ENCODE measurements around the gene HOXC5. TPM values are rescaled to one million over a fixed set of nuclear protein-coding genes. Genes with fewer than 3 reads are reported as not detected.
A peak's percentile ranks its signal among the peaks of the same experiment; 100 is the strongest.

Gene HOXC5
- total RNA-seq, 1 donor from 2014 or later = 28.7 TPM

DNA sequence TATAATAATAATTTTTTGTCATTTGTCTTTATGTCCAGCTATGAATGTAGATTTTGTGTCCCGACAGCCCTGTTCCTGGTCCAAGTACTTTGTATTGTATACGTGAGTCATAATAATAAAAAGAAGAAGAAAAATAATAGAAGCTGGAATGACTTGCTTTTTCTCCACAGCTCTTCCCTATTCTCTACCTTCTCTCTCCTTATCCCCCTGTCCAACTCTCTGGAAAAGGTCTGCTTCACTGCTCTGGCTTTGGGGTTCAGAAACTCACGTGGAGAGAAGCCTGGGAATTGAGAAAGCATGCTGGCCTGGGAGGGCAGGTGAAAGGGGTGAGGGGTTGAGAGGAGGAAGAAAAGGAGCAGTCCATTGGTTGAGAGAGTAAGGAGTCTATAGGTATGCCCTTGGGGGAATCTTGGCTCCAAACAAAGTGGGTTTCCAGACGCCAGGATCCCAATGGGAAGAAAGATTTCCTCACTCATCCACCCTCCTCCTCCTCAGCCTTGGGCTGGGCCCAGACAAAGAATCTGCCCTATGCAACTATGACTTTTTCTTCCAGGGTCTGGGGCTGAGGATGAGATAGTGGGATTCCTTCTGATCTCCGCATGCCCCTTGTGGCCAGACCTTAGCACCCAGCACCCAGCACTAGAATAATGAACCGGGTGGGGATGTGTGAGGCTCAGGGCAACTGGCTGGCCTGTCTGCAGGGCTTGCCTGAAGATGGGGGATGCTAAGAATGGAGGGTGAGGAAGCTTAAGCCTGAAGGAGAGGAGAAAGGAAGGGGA lies 20.0 kb upstream of the HOXC5 start:
- peaks cover 2% of the 10 kb centered on the region for H3K36me3 Mint-ChIP-seq
- no peak for DNase-seq (ENCODE audit: low spot score in 2 of 2, unreplicated experiment in 2 of 2)
- peaks cover 33% of the 10 kb centered on the region for H3K4me1 Mint-ChIP-seq
- no peak overlapping the region for H3K4me3 Mint-ChIP-seq
- TF ChIP-seq, protein P1, sequence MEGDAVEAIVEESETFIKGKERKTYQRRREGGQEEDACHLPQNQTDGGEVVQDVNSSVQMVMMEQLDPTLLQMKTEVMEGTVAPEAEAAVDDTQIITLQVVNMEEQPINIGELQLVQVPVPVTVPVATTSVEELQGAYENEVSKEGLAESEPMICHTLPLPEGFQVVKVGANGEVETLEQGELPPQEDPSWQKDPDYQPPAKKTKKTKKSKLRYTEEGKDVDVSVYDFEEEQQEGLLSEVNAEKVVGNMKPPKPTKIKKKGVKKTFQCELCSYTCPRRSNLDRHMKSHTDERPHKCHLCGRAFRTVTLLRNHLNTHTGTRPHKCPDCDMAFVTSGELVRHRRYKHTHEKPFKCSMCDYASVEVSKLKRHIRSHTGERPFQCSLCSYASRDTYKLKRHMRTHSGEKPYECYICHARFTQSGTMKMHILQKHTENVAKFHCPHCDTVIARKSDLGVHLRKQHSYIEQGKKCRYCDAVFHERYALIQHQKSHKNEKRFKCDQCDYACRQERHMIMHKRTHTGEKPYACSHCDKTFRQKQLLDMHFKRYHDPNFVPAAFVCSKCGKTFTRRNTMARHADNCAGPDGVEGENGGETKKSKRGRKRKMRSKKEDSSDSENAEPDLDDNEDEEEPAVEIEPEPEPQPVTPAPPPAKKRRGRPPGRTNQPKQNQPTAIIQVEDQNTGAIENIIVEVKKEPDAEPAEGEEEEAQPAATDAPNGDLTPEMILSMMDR (IDR thresholded peaks at IDR 0.05; ENCODE audit: unreplicated experiment) = no peak
- H3K9me3 Mint-ChIP-seq = no peaks in the 10 kb centered on the region
- H3K27me3 Mint-ChIP-seq (ENCODE audit: low read depth) = peaks cover 92% of the 10 kb centered on the region
- H3K27ac Mint-ChIP-seq = peak overlapping the region; percentile 51

DNA sequence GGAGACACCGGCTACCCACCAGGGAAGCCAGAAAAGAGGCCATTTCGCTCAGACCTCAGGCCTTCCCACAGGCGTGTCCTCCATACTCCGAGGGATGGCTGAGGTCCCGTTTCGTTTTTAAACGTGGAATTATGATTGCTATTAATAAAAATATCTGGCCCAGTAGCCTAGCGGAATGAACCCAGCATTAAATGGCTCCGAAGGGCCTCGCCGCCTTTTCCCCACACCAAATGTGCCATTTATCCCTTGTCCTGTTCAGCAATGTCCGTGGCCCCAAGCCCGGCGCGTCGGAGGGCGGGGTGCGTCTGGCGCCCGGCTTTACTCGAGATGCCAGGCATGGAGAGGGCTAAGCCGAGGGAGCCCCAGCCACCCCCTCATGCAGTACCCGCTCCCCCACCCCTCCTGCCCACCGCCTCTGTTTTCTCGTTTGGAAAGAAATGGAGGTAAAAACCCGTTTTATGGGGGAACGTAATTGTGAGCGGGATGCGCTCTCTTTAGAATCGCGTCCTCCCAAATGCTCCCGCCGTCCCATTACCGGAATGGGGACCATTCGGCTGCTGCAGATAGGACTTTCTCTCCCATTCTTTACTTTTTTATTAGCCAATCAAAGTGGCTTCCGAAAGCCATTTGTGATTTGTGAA lies 18.4 kb upstream of the HOXC5 start:
- Mint-ChIP-seq H3K27me3 (ENCODE audit: low read depth) (peaks cover 87% of the 10 kb centered on the region), H3K9me3 (no peaks in the 10 kb centered on the region), H3K27ac (peak overlapping the region; percentile 39), H3K4me3 (peak overlapping the region; percentile 28), H3K36me3 (peaks cover 2% of the 10 kb centered on the region), H3K4me1 (peaks cover 36% of the 10 kb centered on the region)
- DNase-seq (ENCODE audit: low spot score in 2 of 2, unreplicated experiment in 2 of 2) = no peak
- TF ChIP-seq, protein P1 (IDR thresholded peaks at IDR 0.05; ENCODE audit: unreplicated experiment) = no peak

DNA sequence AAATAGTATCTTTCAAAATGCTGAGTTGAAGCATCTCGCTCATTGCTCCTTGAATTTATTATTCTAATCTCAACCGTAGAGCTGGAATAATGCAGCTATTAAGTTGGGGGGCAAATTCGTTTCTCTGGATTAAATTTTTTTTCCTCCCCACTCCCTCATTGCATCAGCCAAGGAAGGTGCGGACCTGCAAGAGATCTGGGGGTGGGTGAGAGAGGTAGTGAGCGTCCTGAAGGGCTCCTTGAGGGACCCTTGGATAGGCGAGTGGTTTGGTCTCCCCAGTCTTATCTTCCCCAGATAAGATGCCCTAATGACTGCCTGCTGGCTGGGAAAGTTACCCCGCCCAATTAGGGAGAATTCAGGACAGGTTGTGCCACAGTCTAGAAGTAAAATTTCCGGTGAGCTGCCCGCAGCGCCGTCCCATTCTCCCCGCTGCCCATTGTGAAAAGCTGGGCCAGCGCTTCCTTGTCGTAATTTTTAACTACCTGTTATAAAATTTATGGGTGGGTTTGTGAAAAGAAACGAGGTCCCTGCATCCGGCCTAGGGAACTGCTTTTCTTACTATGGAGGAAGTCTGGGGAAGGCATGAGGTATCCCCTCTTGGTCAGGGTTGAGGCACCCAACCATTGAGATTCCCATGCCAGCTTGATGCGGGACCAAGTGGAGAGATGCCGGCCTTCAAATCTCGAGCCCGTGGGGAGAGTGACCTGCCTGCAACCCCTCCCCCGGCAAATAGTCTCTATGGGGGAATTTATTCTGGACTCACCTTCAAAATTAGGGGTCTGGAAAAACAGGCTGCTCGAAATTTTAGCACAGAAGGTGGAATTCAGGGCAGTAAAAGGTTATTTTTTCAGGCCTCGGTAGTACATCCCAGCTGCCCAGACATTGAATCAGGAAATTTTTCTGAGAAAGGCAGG lies 17.6 kb upstream of the HOXC5 start:
- H3K36me3 Mint-ChIP-seq = peaks cover 2% of the 10 kb centered on the region
- peak overlapping the region; percentile 1 for H3K27ac Mint-ChIP-seq
- H3K4me1 Mint-ChIP-seq = peaks cover 37% of the 10 kb centered on the region
- H3K9me3 Mint-ChIP-seq = no peaks in the 10 kb centered on the region
- TF ChIP-seq, protein P1 (IDR thresholded peaks at IDR 0.05; ENCODE audit: unreplicated experiment) = no peak
- H3K27me3 Mint-ChIP-seq (ENCODE audit: low read depth) = peaks cover 86% of the 10 kb centered on the region
- H3K4me3 Mint-ChIP-seq = peak overlapping the region; percentile 24
- DNase-seq (ENCODE audit: low spot score in 2 of 2, unreplicated experiment in 2 of 2) = no peak

DNA sequence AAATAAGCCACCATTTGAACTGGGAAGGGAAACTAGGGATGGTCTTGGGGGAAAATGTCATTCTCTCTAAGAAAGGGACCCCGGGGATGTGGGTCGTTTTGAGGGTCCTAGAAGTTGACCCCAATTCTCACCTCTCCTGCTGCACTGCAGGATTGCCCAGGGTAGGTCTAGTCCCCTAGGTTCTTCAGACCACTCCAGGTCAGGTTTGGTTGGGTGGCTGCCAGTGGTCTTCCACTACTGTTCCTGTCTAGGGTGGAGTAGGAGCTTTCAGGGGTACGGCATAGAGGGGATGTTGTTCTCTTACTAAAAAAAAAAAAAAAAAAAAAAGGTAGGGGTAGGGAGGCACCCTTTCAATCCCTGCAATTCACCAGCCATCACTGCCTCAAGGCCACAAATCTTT lies 16.8 kb upstream of the HOXC5 start:
- peaks cover under 1% of the 10 kb centered on the region for H3K36me3 Mint-ChIP-seq
- no peak overlapping the region for H3K27ac Mint-ChIP-seq
- no peaks in the 10 kb centered on the region for H3K9me3 Mint-ChIP-seq
- H3K27me3 Mint-ChIP-seq (ENCODE audit: low read depth) = peaks cover 86% of the 10 kb centered on the region
- DNase-seq (ENCODE audit: low spot score in 2 of 2, unreplicated experiment in 2 of 2) = no peak
- H3K4me3 Mint-ChIP-seq = peak overlapping the region; percentile 81
- TF ChIP-seq, protein P1 (IDR thresholded peaks at IDR 0.05; ENCODE audit: unreplicated experiment) = no peak
- H3K4me1 Mint-ChIP-seq = peaks cover 31% of the 10 kb centered on the region

DNA sequence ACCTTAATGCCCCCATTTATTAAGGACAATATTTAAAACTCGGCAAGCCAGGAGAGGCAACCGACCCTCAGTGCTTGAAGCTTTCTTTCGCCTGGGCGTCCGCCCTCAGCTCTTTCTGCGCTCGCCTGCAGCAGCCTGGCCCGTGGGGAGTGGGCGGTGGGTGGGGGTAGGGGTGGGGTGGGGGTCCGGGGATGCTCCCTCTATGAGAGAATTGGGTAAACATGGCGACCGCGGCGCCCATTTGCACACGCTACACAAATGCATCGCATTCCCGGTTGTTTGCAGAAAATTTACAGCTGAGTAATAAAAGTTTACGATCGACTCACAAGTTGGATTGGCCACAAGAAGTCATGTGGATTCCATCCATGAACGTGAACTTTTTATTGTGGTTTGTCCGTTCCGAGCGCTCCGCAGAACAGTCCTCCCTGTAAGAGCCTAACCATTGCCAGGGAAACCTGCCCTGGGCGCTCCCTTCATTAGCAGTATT lies 16.3 kb upstream of the HOXC5 start:
- H3K4me1 Mint-ChIP-seq = peaks cover 31% of the 10 kb centered on the region

More for the DNA sequence above, 16.3 kb upstream of the HOXC5 start:
- peak overlapping the region; percentile 59 for H3K27ac Mint-ChIP-seq
- peaks cover 86% of the 10 kb centered on the region for H3K27me3 Mint-ChIP-seq (ENCODE audit: low read depth)
- no peaks in the 10 kb centered on the region for H3K36me3 Mint-ChIP-seq
- no peak for DNase-seq (ENCODE audit: low spot score in 2 of 2, unreplicated experiment in 2 of 2)
- H3K9me3 Mint-ChIP-seq = no peaks in the 10 kb centered on the region
- TF ChIP-seq, protein P1 (IDR thresholded peaks at IDR 0.05; ENCODE audit: unreplicated experiment) = no peak
- peak overlapping the region; percentile 81 for H3K4me3 Mint-ChIP-seq

Measured in mesothelial cell of epicardium (in vitro differentiated cells).